ENCODE results near the gene MROH2A.

The MROH2A gene

GRCh38 chr2:233839447-233839820 lies 61.3 kb downstream of the MROH2A start:
- H2AFZ ChIP-seq (ENCODE audit: low read length, unreplicated experiment) = no peak overlapping the region
- H3K36me3 ChIP-seq (ENCODE audit: insufficient read depth, low read length) = peaks cover 36% of the 10 kb centered on the region
- no peak overlapping the region for H3K4me3 ChIP-seq (ENCODE audit: low read depth, low read length)
- H3K79me2 ChIP-seq (ENCODE audit: control insufficient read depth, insufficient read depth, low read length, unreplicated experiment) = peaks cover 81% of the 10 kb centered on the region
- no peak overlapping the region for H3K27ac ChIP-seq (ENCODE audit: low read depth, low read length)
- no peaks in the 10 kb centered on the region for H3K4me1 ChIP-seq (ENCODE audit: control insufficient read depth, insufficient read depth, low read length, unreplicated experiment)
- H3K27me3 ChIP-seq (ENCODE audit: insufficient read depth, low read length) = no peaks in the 10 kb centered on the region

- Histone ChIP-seq H2AFZ (ENCODE audit: low read length, unreplicated experiment) (no peak overlapping the region), H3K36me3 (ENCODE audit: insufficient read depth, low read length) (peaks cover 40% of the 10 kb centered on the region), H3K4me3 (ENCODE audit: low read depth, low read length) (no peak overlapping the region), H3K4me1 (ENCODE audit: control insufficient read depth, insufficient read depth, low read length, unreplicated experiment) (no peaks in the 10 kb centered on the region), H3K79me2 (ENCODE audit: control insufficient read depth, insufficient read depth, low read length, unreplicated experiment) (peaks cover 89% of the 10 kb centered on the region), H3K27ac (ENCODE audit: low read depth, low read length) (no peak overlapping the region), H3K27me3 (ENCODE audit: insufficient read depth, low read length) (no peaks in the 10 kb centered on the region)
Observed at GRCh38 chr2:233840520-233840919, 62.4 kb downstream of the MROH2A start.

- peaks cover 91% of the 10 kb centered on the region for H3K79me2 ChIP-seq (ENCODE audit: control insufficient read depth, insufficient read depth, low read length, unreplicated experiment)
Observed at GRCh38 chr2:233841183-233841582, 63.1 kb downstream of the MROH2A start.

GRCh38 chr2:233844064-233844807 lies 66.1 kb downstream of the MROH2A start:
- H3K79me2 ChIP-seq (ENCODE audit: control insufficient read depth, insufficient read depth, low read length, unreplicated experiment) = peaks cover 81% of the 10 kb centered on the region
- H2AFZ ChIP-seq (ENCODE audit: low read length, unreplicated experiment) = no peak overlapping the region
- H3K4me3 ChIP-seq (ENCODE audit: low read depth, low read length) = no peak overlapping the region
- H3K27ac ChIP-seq (ENCODE audit: low read depth, low read length) = no peak overlapping the region
- H3K27me3 ChIP-seq (ENCODE audit: insufficient read depth, low read length) = no peaks in the 10 kb centered on the region
- H3K4me1 ChIP-seq (ENCODE audit: control insufficient read depth, insufficient read depth, low read length, unreplicated experiment) = no peaks in the 10 kb centered on the region
- H3K36me3 ChIP-seq (ENCODE audit: insufficient read depth, low read length) = peaks cover 46% of the 10 kb centered on the region

More at GRCh38 chr2:233841183-233841582, 63.1 kb downstream of the MROH2A start:
- H3K4me3 ChIP-seq (ENCODE audit: low read depth, low read length) = no peak overlapping the region
- no peaks in the 10 kb centered on the region for H3K4me1 ChIP-seq (ENCODE audit: control insufficient read depth, insufficient read depth, low read length, unreplicated experiment)
- no peak overlapping the region for H2AFZ ChIP-seq (ENCODE audit: low read length, unreplicated experiment)
- H3K27me3 ChIP-seq (ENCODE audit: insufficient read depth, low read length) = no peaks in the 10 kb centered on the region
- no peak overlapping the region for H3K27ac ChIP-seq (ENCODE audit: low read depth, low read length)
- H3K36me3 ChIP-seq (ENCODE audit: insufficient read depth, low read length) = peaks cover 43% of the 10 kb centered on the region

- Histone ChIP-seq H2AFZ (ENCODE audit: low read length, unreplicated experiment) (no peak overlapping the region), H3K4me1 (ENCODE audit: control insufficient read depth, insufficient read depth, low read length, unreplicated experiment) (no peaks in the 10 kb centered on the region), H3K4me3 (ENCODE audit: low read depth, low read length) (no peak overlapping the region), H3K27me3 (ENCODE audit: insufficient read depth, low read length) (no peaks in the 10 kb centered on the region), H3K27ac (ENCODE audit: low read depth, low read length) (no peak overlapping the region), H3K79me2 (ENCODE audit: control insufficient read depth, insufficient read depth, low read length, unreplicated experiment) (peaks cover 81% of the 10 kb centered on the region), H3K36me3 (ENCODE audit: insufficient read depth, low read length) (peaks cover 46% of the 10 kb centered on the region)
Observed at GRCh38 chr2:233844836-233845235, 66.7 kb downstream of the MROH2A start.

GRCh38 chr2:233845301-233846060 lies 67.4 kb downstream of the MROH2A start:
- Histone ChIP-seq H3K4me1 (ENCODE audit: control insufficient read depth, insufficient read depth, low read length, unreplicated experiment) (no peaks in the 10 kb centered on the region), H3K27ac (ENCODE audit: low read depth, low read length) (no peak overlapping the region), H2AFZ (ENCODE audit: low read length, unreplicated experiment) (no peak overlapping the region), H3K36me3 (ENCODE audit: insufficient read depth, low read length) (peaks cover 40% of the 10 kb centered on the region), H3K27me3 (ENCODE audit: insufficient read depth, low read length) (no peaks in the 10 kb centered on the region), H3K4me3 (ENCODE audit: low read depth, low read length) (no peak overlapping the region), H3K79me2 (ENCODE audit: control insufficient read depth, insufficient read depth, low read length, unreplicated experiment) (peaks cover 81% of the 10 kb centered on the region)

GRCh38 chr2:233846387-233847247 lies 68.5 kb downstream of the MROH2A start:
- H3K4me1 ChIP-seq (ENCODE audit: control insufficient read depth, insufficient read depth, low read length, unreplicated experiment) = peaks cover under 1% of the 10 kb centered on the region
- peaks cover 33% of the 10 kb centered on the region for H3K36me3 ChIP-seq (ENCODE audit: insufficient read depth, low read length)
- H3K27me3 ChIP-seq (ENCODE audit: insufficient read depth, low read length) = no peaks in the 10 kb centered on the region
- H3K4me3 ChIP-seq (ENCODE audit: low read depth, low read length) = no peak overlapping the region
- no peak overlapping the region for H2AFZ ChIP-seq (ENCODE audit: low read length, unreplicated experiment)
- peaks cover 81% of the 10 kb centered on the region for H3K79me2 ChIP-seq (ENCODE audit: control insufficient read depth, insufficient read depth, low read length, unreplicated experiment)
- no peak overlapping the region for H3K27ac ChIP-seq (ENCODE audit: low read depth, low read length)

GRCh38 chr2:233847248-233847898 lies 69.2 kb downstream of the MROH2A start:
- no peak overlapping the region for H3K27ac ChIP-seq (ENCODE audit: low read depth, low read length)
- H3K4me1 ChIP-seq (ENCODE audit: control insufficient read depth, insufficient read depth, low read length, unreplicated experiment) = peaks cover 9% of the 10 kb centered on the region
- H3K27me3 ChIP-seq (ENCODE audit: insufficient read depth, low read length) = no peaks in the 10 kb centered on the region
- H3K4me3 ChIP-seq (ENCODE audit: low read depth, low read length) = no peak overlapping the region
- H3K79me2 ChIP-seq (ENCODE audit: control insufficient read depth, insufficient read depth, low read length, unreplicated experiment) = peaks cover 81% of the 10 kb centered on the region
- H3K36me3 ChIP-seq (ENCODE audit: insufficient read depth, low read length) = peaks cover 25% of the 10 kb centered on the region
- no peak overlapping the region for H2AFZ ChIP-seq (ENCODE audit: low read length, unreplicated experiment)

- Histone ChIP-seq H3K27me3 (ENCODE audit: insufficient read depth, low read length) (no peaks in the 10 kb centered on the region), H3K4me1 (ENCODE audit: control insufficient read depth, insufficient read depth, low read length, unreplicated experiment) (peaks cover 12% of the 10 kb centered on the region), H3K79me2 (ENCODE audit: control insufficient read depth, insufficient read depth, low read length, unreplicated experiment) (peaks cover 81% of the 10 kb centered on the region), H3K27ac (ENCODE audit: low read depth, low read length) (no peak overlapping the region), H2AFZ (ENCODE audit: low read length, unreplicated experiment) (no peak overlapping the region), H3K36me3 (ENCODE audit: insufficient read depth, low read length) (peaks cover 21% of the 10 kb centered on the region), H3K4me3 (ENCODE audit: low read depth, low read length) (no peak overlapping the region)
Observed at GRCh38 chr2:233848276-233848675, 70.1 kb downstream of the MROH2A start.

GRCh38 chr2:233849607-233850271 lies 71.6 kb downstream of the MROH2A start:
- H3K27ac ChIP-seq (ENCODE audit: low read depth, low read length) = no peak overlapping the region
- no peaks in the 10 kb centered on the region for H3K27me3 ChIP-seq (ENCODE audit: insufficient read depth, low read length)
- H3K4me1 ChIP-seq (ENCODE audit: control insufficient read depth, insufficient read depth, low read length, unreplicated experiment) = peaks cover 12% of the 10 kb centered on the region
- H2AFZ ChIP-seq (ENCODE audit: low read length, unreplicated experiment) = no peak overlapping the region
- peaks cover 16% of the 10 kb centered on the region for H3K36me3 ChIP-seq (ENCODE audit: insufficient read depth, low read length)
- no peak overlapping the region for H3K4me3 ChIP-seq (ENCODE audit: low read depth, low read length)
- H3K79me2 ChIP-seq (ENCODE audit: control insufficient read depth, insufficient read depth, low read length, unreplicated experiment) = peaks cover 79% of the 10 kb centered on the region

Data from ACC112 (cell line).